Tongue (tissue), 2 donors: Measurements from ENCODE around the gene TSPAN17. TPM values are rescaled to one million over a fixed set of nuclear protein-coding genes. Genes with fewer than 3 reads are reported as not detected.
"Not testable (repeated sequence)": the region's sequence is repeated elsewhere in the genome, so short reads cannot be mapped to it uniquely, and the experiment has no call there.

Experiments
- DNase-seq: peaks from one replicate; pipeline ENCODE4 v3.0.0-alpha.2; 2015
- total RNA-seq: library from RNA; depleted of rRNA; stranded (reverse); fragments of >200 nt; gene quantifications from one replicate; pipeline ENCODE4 v1.2.3, GENCODE V29; 2014

Gene TSPAN17
- 20.5 TPM for total RNA-seq

GRCh38 chr5:176647030-176647842 lies at the start of gene TSPAN17:
Gene TSPAN17 (plus strand): TSS chr5:176647484. CDS start chr5:176647616, 132 bp downstream.
- peak; percentile 100 for DNase-seq

DNA sequence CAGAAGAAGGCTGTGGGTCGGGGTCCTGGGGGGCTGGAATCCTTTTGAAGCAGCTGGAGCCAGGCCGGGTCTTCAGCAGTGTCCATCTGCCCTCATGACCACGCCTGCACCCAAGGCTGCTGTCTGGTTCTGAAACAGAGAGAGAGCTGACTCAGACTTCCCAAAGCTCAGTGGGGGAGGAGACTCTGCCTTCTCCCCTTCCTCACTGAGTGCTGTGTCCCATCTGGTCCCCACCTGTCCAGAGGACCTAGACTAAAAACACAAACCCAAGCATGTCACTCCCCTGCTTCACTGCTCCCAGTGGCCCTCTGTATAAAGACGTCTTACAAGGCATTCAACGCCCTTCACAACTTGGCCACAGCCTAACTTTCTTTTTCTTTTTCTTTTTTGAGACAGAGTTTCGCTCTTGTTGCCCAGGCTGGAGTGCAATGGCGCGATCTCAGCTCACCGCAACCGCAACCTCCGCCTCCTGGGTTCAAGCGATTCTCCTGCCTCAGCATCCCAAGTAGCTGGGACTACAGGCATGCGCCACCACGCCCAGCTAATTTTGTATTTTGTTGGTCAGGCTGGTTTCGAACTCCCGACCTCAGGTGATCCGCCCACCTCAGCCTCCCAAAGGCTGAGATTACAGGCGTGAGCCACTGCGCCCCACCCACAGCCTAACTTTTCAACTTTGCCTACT lies 47.4 kb upstream of the TSPAN17 start:
- not testable (repeated sequence) for DNase-seq

GRCh38 chr5:176601901-176602482 lies 45.3 kb upstream of the TSPAN17 start:
- DNase-seq = no peak

DNA sequence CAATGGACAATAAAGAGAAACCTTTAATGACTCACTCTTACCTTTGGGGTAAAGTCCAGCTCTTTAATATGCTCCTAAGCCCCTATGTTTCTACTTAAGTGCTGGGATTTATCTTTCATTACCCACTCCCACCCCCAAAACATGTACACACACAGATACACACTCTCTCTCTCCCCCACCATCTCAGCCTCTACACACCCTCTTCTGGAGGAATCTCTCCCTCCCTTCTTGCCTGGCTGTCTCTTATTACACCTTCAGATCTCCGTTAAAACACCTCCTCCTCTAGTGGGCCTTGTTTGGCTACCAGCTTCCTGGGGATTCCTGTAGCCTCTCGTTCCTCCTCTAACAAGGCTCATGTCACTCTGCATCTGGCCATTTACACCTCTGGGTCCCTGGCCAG lies 44.2 kb upstream of the TSPAN17 start:
- no peak for DNase-seq

DNA sequence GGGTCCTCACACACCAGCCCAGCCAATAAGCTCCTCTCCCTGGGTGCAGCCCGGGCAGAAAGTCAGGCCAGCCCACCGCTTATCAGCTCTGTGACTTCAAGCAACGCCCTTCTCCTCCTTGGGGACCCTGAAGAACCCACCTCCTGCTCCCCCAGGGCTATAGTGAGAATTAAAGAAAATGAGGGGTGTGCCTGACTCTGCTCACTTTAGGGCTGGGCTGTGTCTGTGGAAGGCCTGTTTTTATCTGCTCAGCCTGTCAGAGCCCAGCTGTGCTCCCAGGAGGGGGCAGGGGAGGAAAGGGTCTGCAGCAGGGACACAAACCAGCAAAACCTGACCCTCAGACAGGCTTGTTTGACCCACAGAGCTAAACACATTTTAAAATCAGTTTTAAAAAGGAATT lies 41.3 kb upstream of the TSPAN17 start:
- DNase-seq = no peak

DNA sequence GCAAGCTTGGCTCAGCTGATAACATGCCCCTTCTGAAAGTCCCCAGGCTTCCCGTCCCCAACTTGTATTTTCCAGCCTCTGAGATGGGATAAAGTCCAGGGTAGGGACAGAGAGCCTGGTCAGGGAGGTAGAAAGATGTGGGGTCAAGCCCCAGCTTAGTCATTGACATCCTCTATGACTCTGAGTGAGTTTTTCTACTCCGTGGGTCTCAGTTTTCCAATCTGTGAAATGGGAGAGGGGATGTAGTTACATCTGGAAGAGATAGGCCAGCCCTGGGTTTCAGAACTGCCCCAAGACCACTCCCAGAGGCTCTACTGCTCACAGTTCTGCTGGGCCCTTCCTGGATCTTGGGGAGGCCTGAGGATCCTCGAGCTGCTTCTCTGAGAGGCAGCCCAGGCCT lies 40.4 kb upstream of the TSPAN17 start:
- DNase-seq = no peak

- DNase-seq = no peak
Measured at GRCh38 chr5:176608142-176608705, 39.1 kb upstream of the TSPAN17 start.

DNA sequence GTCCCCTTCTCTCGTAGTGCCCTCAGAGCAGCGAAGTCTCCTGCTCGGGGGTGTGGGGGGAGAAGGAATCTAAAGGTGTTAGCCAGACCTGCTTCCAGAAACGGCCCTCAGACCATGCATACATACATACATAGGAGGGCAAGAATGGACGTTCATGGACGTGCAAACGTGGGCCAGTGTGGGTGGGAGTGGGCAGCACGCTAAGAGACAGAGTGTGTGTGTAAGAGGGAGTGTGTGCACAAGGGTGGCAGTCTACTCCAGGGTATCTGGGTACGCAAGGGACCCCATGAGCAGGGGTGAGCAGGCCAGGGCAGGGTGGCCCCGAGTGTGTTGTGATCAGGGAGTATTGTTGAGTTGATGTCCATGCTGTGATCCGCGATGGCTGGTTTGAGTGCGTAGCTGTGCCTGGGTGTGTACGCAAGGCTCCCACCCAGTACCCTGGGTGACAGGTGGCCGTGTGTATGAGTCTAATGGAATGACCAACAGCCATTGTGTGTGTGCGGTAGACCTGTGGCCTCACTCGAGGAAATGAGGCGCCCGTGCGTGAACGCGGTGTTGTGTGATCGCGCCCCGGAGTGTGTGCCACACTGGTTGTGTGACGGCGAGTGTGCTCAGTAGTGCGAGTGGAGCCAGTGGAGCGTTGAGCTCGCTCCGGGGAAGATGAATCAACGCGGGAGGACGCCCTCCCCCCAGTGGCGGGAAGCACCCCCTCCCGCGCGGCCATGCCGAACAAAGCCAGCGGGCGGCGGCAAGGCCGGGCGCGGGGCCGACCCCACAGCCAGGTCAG lies 38.2 kb upstream of the TSPAN17 start:
- DNase-seq = no peak

DNA sequence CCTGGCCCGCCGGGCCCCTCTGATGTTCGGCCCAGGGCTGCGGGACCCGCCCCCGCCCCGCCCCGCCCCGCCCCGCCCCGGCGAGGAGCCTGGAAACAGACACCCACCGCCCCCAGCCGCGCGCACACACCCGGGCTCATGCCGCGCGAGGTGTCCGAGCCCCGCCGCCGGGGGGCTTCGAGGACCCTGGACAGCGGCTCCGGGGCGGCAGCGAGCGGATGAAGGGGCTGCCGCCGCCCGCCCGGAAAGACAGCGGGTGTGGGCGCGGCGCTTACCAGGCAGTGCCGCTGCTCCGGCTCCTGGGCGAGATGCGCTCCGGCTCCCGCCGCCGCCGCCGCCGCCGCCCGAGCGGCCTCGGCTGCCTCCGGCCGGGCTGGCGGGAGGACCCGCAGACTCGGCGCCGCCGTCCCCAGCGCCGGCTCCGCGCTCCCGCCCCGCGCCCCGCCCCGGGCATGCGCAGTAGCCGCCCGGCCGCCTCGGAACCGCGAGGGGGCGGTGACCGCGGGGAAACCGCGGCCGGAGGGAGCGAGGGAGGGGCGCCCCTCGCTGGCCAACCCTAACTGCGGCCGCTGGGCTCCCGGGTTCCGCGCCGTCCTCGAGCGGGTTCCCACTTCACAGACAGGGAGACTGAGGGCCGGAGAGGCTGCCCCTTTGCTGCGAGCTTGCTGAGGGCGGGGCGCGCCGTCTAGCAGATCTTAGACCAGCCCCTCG lies 37.4 kb upstream of the TSPAN17 start, which contains the start of gene GPRIN1:
Gene GPRIN1 (minus strand): TSS at position 433 of the 711 bp plus-strand sequence. CDS start 10,322 bp downstream, outside the sequence.
- DNase-seq = peak; percentile 73

GRCh38 chr5:176610435-176610773 lies 36.9 kb upstream of the TSPAN17 start:
- no peak for DNase-seq

DNA sequence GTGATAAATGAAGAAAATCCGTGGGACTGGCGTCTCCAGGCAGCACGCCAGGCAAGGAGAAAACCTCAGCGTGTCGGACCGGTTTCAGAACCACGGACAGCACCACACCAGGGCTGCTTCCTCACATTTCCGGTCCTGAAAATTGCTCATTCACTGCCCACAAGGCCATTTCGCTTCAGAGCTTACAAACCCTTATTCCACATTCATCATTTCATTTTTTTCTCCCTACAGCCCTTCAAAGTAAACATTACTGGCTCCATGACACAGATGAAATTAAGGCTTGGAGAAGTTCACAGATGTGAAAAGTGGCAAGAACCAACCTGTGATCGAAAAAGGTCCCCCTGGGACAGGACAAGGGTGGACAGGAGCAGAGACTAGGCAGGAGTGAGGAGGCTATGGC lies 35.8 kb upstream of the TSPAN17 start:
- peak; percentile 91 for DNase-seq

GRCh38 chr5:176612008-176612407 lies 35.3 kb upstream of the TSPAN17 start:
- DNase-seq = no peak

DNA sequence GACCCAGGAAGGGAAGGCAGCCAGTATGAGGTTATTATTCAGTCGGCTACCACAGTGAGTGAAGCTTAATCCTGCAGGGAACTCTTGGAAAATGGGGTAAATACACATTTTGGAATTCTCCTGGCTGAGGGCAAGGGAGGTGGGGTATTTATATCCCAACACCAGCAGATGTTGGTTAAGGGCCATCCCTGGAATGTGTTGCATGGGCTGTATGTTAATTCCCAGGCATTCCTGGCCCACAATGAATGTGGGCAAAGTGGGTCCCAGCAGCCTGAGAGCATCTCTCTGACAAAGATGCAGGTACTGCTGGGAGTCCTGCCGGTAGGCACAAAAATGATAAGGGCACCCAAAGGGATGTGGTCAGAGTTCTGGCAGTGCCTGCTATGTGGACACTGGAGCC lies 34.4 kb upstream of the TSPAN17 start:
- DNase-seq = no peak

DNA sequence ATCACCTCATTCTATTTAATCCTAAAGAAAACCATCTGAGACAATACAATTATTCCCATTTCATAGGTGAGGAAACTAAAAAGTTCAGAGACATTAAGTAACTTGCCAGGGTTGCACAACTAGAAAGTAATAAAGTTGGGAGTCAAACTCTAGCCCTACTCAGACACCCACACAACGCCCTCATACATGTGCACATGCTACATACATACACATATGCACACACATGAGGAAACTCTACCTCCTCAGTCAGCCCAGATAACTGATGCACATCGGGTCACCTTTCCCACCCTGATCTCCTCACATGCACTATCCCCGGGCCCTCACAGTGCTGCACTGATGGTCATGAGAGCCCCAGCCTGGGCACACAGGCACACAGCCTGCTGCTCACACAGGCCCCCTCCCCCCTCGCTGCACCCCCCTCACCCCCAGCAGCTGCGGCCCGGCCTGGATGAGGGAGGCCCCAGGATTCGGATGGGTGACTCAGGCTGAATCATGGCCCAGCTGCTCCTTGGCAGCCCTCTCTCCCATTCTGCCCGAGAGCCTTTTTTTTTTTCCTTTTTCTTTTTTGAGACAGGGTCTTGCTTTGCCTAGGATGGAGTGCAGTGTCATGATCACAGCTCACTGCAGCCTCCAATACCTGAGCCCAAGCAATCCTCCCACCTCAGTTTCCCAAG lies 32.3 kb upstream of the TSPAN17 start:
- DNase-seq = no peak

DNA sequence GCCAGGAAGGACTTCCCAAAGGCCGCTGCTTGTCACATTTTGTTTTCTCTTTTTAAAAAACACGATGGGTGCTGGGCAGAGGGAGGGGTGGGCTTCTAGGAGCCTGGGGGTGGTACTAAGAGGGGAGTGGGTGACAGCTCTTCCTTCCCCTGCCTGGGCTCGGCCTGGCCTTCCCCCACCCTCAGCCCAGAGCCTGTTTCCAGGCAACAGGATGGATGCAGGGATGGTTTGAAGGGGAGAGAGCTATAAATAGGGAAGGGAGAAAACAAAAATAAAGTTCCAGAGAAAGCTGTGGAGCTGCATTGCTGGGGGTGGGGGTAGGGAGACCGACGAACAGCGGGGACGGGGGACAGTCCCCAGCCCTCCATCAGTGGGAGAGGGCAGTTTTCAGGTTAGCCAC lies 30.8 kb upstream of the TSPAN17 start:
- DNase-seq = no peak

- DNase-seq = no peak
Measured at GRCh38 chr5:176618783-176619182, 28.5 kb upstream of the TSPAN17 start.

GRCh38 chr5:176619203-176619568 lies 28.1 kb upstream of the TSPAN17 start:
- DNase-seq = peak; percentile 79

GRCh38 chr5:176619569-176620332 lies 27.5 kb upstream of the TSPAN17 start:
- no peak for DNase-seq

DNA sequence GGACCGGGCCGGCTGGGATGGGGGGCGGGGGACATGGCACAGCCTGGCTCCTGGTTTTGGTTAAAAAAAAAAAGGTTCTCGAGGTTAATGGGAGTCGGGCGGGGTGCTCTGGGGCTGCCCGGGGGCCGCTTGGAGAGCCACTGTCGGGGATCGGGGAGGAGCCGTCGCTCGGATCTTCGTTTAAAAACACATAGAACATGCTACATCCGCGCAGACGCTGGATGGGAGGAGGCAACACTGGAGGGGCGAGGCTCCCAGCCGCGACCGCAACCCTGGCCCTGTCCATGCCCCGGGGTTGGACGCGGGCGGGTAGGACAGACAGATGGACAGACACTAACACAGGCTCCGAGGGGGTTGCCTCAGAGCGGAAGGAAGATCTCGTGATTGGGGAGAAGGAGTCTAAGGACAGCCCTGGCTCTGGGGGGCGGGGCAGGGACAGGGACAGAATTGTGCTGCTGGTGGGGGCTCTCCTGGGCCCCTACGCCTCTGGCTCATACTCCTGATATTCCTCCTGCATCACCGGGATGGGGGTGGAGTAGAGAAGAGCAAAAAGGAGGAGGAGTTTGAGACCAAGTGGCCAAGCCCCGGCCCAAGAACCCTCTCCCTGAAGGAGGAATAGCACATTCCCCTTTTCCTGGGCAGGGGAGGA lies 26.8 kb upstream of the TSPAN17 start:
- DNase-seq = no peak

- peak; percentile 26 for DNase-seq
Measured at GRCh38 chr5:176621661-176622079, 25.6 kb upstream of the TSPAN17 start.
